GM12801 (cell line): ENCODE measurements around the gene FUBP3.

Experiments used
- TF ChIP-seq, protein P1 (sequence below): IDR thresholded peaks from one replicate; pipeline ENCODE4 v1.5.1; 2011; ENCODE audit warnings: control low read depth; ENCODE audit not compliant: insufficient read length; ENCODE audit errors: extremely low read depth

Gene FUBP3

DNA sequence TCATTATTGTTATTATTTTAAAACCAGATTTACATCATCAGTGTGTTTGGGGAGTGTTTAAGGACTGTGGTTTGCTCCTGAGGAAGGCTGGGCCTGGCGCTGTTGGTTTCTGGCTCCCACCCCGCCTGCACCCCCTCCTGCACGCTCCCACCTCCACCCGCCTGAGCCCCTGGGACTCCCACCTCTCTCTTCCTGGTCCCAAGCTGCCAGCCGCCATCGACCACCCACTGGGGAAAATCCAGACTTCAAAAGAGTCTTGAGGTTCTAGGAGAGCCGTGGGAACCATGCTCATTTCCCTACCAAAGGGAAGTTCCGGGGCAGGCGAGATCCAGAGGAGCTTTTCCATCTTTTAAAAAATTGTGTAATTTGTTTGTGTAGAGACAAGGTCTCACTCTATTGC, 35.0 kb upstream of the FUBP3 start:
- TF ChIP-seq, protein P1, sequence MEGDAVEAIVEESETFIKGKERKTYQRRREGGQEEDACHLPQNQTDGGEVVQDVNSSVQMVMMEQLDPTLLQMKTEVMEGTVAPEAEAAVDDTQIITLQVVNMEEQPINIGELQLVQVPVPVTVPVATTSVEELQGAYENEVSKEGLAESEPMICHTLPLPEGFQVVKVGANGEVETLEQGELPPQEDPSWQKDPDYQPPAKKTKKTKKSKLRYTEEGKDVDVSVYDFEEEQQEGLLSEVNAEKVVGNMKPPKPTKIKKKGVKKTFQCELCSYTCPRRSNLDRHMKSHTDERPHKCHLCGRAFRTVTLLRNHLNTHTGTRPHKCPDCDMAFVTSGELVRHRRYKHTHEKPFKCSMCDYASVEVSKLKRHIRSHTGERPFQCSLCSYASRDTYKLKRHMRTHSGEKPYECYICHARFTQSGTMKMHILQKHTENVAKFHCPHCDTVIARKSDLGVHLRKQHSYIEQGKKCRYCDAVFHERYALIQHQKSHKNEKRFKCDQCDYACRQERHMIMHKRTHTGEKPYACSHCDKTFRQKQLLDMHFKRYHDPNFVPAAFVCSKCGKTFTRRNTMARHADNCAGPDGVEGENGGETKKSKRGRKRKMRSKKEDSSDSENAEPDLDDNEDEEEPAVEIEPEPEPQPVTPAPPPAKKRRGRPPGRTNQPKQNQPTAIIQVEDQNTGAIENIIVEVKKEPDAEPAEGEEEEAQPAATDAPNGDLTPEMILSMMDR, result no peak

DNA sequence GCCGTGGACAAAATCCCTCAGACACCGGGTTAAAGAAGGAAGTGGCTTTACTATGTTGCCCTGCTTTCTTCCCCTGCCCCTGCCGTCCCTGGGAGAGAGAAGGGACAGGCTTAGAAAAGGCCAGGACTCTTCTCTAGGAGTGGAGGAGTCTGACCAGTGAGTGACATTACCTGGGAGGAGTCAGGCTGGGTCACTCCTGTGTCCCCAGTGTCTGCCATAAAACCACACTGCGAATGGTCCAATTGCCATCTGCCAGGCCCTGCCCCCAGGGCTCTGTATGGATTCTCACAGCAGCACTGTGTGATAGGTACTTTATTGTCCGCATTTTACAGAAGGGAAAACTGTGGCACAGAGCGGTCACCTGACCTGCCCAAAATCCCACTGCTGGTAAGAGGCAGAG, 31.3 kb upstream of the FUBP3 start:
- TF ChIP-seq, protein P1, result no peak

DNA sequence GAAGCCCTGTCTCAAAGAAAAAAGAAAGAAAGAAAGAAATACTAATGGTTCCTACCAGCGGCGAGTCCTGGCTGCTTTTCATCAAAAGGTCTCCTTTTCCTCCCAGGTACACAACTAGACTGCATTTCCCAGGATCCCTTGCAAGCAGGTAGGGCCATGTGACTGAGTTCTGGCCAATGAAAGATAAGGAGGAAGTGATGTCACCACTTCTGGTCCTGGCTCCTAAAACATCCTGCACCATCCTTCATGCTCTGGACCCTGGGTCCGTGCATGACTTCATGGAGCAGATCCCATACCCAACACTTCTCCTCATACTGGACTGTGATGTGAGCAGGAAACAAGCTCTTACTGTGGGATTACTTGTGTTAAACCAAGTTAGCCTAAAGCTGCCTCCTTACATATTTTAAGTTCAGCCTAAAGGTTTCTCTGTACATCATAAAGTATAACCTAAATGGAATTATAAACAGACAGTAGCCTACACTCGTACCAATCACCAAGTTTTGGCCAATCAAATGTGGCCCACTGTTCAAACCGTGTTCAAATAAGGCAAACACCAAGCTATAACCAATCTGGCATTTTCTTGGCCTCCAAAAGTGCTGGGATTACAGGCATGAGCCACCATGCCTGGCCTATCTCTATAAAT, 30.2 kb upstream of the FUBP3 start:
- TF ChIP-seq, protein P1, result no peak

DNA sequence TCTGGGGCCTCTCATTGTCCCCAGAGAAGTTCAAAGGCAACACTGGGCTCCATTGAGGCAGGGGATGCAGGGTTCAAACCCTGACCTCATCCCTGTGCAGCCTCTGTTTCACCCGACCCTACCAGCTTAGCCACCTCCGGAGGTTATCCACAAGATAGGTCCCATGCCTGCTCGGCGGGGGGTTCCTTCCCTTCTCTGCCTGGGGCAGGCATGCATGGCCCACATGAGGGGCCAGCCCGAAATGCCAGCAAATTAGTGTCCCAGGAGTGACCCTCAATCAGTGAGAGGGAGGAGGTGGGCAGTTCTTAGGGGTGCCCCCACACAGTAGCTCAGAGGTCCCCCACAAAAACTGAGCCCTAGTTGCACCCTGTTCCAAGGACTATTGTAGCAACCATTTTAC, 24.8 kb upstream of the FUBP3 start:
- TF ChIP-seq, protein P1, result no peak

DNA sequence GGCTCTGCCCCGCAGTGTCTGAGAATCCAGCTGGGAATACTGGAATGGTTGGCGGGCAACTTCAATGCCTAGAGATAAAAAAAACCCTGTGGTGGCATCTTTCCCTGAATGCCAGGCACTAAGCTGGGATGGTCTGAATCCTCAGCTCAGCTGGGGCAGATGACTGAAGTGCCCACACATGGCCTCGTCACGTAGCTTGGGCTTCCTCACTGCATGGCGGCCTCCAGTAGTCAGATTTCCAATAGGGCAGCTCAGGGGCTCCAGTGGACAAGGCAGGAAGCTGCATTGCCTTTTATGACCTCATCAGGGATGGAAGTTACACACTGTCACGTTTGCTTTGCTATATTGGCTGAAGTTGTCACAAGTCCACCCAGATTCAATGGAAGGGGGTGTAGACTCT, 24.3 kb upstream of the FUBP3 start:
- TF ChIP-seq, protein P1, result no peak

DNA sequence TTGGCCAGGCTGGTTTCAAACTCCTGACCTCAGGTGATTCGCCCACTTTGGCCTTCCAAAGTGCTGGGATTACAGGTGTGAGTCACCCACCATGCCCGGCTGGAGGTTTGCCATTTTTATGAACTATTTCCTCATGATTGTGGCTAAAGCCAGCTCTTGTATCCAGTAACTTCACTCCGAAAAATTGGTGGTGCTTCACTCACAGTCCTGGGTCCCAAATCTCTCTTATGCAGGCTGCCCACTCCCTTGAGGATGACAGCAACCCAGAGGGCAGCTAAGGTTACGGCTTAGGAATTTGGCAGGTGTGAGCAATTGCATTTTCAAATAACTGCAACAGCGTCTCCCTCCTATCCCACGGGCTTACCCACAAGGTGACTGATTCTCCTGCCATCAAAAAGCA, 23.4 kb upstream of the FUBP3 start:
- TF ChIP-seq, protein P1, result no peak

DNA sequence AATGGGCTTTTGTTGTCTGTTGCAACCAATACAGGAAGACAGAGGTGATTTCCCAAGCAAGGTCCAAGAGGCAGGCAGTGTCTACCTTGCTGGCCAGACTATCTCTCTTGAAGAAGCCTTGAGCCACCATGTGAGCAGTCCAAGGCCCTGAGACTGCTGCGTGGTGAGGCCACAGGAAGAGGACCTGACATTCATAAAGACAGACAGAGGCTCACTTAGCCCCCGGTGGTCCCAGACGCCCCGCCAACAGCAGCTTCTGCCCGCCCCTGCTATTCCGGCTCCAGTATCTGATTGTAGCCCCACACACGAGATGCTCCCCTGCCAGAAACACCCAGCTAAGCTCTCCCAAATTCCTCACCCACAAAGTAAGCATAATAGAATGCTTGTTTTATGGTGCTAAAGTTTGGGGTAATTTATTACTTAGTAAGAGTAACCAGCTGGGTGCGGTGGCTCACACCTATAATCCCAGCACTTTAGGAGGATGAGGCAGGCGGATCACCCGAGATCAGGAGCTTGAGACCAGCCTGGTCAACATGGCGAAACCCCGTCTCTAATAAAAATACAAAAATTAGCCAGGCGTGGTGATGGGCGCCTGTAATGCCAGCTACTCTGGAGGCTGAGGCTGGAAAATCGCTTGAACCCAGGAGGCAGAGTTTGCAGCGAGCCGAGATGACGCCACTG, 22.8 kb upstream of the FUBP3 start:
- TF ChIP-seq, protein P1, result no peak

DNA sequence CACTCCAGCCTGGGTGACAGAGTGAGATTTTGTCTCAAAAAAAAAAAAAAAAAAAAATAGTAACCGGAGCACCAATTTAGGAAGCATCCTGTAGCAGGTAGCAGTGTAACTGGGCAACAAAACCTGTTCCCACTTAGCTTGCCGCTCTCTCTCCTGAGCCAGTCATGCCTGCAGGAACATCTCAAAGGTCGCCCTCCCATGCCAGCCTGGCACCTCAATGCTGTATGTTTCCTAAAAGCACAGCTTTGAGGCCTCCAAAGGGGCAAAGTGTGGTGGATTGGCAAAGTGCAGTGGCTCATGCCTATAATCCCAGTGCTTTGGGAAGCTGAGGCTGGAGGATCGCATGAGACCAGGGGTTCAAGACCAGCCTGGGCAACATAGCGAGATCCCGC, 22.3 kb upstream of the FUBP3 start:
- TF ChIP-seq, protein P1, result no peak
